GM19043 (cell line): ENCODE results near the gene TMEM204.

Source experiments
- ATAC-seq: cut with Tn5 transposase; IDR thresholded peaks from one replicate; pipeline ENCODE4 v1.9.1; 2021; ENCODE audit warnings: low read depth; ENCODE audit not compliant: unreplicated experiment

The TMEM204 gene

DNA sequence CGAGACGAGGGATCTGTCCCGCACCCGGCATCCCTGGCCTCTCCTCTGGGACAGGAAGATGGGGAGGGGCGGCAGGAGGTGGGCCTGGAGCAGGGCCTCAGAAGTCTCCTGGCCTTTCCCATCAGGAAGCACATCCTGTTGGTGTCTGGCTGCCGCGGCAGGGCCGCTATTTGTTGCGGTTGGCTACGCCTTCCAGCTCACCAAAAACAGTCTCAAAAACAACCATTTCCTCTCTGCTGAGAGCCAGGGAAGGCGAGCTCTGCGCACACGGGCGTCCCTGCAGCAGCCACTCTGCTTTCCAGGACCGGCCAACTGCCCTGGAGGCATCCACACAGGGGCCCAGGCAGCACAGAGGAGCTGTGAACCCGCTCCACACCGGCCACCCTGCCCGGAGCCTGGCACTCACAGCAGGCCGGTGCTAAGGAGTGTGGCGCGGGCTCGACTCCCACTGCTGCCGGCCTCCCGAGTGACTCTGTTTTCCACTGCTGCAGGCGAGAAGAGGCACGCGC is at the start of gene TMEM204:
Gene TMEM204 (plus strand): TSS at position 224 of the 509 bp plus-strand sequence. CDS start 610 bp downstream, outside the sequence.
- ATAC-seq = no peak

DNA sequence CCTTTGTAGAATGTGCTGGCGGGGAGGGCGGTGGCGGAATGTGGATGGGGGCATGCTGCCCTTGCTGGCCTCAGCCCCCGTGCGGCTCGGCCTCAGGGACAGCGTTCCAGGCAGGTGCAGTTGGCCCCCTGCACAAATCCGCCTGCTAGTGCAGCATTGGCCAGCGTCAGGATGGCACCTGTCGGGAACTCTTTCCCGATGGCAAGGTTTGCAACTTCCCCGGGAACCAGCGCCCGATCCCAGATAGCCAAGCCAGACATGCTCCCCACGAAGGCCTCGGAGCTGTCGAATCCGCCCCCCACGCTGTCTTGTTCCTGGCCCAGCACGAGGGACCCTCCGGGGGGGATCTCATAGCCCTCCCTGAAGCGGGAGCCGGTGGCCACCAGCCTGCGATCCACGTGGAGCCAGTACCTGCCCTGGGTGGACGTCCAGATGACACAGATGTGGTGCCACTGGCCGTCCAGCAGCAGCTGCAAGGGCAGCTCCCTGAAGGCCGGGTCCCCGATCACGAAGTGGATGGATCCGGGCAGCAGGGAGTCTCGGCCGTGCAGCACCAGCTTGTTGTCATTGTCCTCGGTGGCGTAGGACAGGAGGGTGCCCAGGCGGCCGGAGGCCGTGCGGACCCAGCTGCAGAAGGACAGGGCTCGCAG is 47.5 kb upstream of the TMEM204 start:
- no peak for ATAC-seq

DNA sequence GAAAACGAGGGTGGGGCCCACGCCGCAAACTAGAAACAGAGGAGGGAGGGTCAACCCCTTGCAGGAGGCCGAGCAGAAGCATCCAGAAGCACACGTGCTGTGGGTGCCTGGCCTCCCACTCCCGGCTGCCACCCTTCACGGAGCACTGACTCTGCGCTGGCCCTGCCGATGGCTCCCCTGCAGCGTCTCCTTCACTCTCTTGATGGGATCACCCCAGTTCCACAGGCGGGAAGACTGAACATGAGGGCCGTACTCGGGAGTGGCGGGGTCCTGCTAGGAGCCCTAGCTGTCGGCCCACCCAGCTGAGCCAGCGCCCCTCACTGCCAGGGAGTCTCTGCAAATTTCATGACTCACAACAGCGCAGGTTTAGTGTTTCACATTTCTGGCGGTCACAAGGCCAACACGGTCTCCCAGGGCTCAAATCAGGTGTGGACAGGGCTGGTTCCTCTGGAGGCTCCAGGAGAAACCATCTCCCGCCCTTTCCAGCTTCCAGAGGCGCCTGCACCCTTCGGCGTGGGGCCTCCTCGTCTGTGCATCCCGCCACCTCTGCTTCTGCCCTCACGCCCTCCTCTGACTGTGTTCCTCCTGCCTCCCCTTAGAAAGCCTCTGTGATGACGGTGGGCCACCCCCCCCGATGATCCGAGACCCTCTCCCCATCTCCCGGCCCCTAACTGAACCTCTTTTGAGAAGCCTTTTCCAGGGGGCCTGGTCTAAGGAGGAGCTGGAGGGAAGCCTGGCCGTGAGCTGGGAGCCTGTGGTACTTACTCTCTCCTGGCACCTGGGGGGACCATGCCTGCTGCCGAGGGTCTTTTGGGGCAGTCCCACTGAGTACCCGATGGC is 46.7 kb upstream of the TMEM204 start:
- no peak for ATAC-seq

DNA sequence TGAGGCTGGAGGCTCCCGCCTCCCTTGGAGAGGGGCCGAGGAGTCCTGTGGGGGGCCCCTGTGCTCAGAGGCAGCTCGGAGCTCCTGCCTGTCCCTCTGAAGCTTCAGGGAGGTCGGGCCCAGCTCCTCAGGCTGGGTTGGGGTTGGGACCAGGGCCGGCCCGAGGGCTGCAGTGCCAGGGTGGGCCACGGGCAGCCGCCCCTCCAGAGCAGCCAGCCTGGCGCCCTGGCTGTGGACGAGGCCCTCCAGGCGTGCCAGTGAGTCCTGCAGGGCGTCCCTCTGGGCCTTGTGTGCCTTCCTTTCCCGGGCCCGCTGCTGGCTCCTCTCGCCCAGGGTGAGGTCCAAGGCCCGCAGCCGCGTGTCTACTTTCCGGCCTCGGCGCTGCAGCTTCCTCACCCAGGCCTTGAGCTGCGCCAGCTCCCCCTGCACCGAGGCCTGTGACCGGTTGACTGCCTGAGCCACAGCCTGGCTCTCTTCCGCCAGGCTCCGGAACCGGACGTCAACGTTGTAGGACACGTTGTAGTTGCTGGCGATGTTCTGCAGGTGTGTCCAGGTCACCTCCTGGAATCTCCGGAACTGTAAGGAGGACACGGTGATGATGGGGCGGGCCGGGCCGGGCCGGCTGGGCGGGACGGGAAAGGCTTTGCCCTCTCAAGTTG is 45.9 kb upstream of the TMEM204 start:
- no peak for ATAC-seq

DNA sequence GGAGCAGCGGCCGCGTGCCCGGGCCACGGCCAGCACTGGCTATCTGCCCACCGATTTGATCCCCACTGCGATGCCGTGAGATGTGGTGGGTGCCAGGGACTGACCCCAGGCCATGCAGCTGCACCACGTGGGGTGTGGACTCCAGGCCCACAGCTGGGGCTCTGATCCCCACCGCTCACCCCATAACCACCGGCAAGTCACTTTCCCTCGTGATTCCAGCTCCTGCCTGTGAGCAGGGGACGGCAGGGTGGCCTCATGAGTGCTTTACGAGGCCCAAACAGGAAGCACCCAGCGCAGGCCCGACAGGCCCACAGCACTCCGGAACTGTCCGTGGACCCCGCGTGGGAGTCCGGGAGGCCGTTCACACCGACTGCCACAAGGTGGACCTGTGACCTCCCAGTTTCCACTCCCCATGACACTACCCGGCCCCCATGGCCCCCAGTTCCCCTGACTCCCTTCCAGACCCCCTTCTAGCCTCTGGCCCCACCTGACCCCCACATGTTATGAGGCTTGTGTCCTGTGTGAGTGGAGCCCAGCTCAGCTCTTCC is 45.3 kb upstream of the TMEM204 start:
- ATAC-seq = no peak

DNA sequence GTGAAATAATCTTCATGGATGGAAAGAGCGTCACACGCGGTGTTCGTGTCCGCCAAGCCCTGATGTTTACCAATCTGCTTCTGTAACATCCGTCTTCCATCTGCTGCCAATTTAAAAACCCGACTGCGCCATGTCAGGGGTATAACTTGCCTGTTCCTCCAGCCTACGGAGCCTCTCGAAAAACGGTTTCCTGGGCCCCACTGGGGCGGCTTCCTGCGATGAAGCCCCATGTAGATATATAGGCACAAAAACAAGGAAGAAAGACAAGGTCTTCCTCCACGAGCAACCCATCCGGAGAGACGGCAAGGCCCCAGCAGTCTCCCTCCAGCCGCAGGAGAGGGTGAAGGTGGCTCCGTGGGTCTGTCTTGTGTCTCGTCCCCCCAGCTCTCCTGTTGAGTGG is 44.8 kb upstream of the TMEM204 start, which contains the start of gene PTX4:
Gene PTX4 (minus strand): TSS at position 326 of the 400 bp plus-strand sequence. CDS start 35 bp downstream, at position 291.
- no peak for ATAC-seq

DNA sequence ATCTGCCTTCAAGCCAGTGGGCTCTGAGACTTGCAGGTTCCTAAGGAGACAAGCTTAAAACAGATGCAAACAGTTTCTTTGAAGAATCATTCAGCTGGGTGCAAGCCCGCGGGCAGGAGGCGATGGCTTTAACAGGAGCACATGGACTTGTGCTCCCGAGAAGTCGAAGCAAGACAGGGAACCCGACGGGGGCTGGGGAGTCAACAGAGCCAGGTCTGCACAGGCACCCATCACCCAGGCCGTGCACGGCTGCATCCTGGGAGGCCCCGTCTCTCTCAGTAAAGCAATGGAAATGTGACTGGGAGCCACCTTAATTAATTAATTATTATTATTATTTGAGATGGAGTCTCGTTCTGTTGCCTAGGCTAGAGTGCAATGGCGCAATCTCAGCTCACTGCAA is 44.4 kb upstream of the TMEM204 start:
- no peak for ATAC-seq

DNA sequence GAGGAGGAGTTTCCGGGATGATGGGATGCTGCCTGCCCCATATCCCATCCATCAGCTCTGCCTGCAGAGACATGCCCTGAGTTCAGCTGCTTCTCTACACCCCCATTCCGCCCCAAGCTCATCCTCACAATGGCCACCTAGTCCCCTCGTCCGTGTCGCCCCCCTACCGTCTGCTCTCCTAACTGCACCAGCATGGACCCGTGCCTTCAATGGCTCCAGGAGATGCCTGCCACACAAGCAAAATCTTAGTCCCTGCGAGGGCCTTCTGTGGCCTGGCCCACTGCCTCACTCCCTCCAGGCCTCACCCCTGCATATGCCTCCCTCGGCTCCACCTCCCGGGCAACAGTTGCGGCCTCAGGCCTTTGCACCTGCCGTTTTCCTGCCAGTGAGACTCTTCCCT is 42.1 kb upstream of the TMEM204 start:
- ATAC-seq = no peak

DNA sequence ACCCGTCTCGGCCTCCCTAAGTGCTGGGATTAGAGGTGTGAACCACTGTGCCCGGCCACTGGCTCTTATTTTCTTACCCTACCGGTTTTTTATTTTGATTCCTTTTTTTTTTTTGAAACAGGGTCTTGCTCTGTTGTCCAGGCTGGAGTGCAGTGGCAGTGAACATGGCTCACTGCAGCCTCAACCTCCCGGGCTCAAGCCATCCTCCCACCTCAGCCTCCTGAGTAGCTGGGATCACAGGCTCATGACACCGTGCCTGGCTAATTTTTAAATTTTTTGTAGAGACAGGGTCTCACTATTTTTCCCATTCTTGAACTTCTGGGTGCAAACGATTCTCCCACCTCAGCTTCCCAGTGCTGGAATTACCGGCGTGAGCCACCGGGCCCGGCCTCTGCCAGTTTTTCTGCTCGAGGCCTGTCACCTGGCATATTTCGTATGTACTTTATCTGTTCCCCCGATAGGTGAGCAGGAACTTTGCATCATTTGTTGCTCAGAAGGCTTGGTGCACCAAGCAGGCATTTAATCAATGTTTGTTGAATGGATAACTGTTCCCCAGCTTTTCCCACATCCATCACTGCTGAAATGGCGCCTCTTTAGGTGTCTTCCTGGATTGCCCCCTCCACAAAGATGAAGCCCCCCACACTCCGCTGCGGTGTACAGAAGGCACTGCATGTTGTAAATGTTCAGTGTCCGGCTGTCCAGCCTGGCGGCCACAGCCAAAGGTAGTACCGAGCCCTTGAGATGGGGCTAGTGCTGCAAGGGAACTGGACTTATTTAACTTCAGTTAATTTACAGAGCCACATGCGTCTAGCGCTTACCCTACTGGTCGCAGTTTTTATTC is 41.2 kb upstream of the TMEM204 start:
- no peak for ATAC-seq

DNA sequence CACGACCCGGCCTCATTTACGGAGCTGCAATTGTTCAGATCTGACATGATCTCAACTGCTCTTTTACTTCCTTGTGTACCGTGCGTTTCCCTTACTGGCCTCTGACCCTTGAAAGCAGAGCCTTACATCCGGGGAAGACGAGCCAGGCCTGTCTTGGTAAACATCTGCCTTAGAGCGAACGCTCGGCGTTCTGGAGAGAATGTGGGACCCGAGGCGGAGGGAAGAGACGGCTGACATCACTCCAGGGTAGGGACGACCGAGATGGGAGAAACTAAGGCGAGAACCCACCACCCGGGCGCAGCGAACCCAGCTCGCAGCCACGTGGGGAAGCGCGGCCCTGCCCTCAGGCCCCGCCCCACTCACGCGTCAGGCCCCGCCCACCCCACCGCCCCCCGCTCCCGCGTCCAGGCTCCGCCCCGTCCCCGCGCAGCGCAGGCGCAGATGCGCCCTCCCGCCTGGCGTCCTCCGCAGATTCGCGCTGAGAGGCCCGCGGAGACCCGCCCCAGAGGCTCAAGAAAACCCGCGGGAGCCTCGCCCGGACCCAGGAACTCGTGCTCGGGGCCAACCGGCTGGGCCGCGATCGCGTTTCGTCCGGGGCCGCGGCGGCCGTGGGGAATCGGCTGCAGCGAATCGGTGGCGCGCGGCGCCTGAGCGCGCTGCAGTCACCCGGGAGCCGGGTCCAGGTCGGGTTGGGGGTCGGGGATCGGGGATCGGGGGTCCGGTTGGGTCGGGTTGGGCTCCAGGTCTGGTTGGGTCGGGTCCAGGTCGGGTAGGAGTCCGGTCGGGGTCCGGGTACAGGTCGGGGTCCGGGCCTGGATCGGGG is 40.3 kb upstream of the TMEM204 start, which contains the start of gene TELO2:
Gene TELO2 (plus strand): TSS at position 438 of the 823 bp plus-strand sequence. CDS start 922 bp downstream, outside the sequence.
- no peak for ATAC-seq

DNA sequence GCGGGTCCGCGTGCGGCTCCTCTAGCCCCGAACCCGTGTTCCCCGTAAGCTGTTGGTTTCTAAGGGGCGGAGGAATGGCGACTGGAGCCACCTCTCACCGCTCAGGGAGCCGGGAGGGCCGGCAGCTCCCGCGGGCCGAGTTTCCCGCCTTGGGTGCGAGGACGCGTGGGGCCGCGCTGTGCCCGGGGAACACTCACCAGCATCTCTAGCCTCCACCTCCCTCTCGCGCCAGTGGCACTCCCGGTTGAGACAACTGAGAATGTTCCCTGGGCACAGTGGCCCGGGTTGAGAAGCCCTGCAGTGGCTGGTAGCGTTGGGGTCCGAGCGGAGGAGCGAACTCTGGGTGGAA is 39.7 kb upstream of the TMEM204 start:
- no peak for ATAC-seq

DNA sequence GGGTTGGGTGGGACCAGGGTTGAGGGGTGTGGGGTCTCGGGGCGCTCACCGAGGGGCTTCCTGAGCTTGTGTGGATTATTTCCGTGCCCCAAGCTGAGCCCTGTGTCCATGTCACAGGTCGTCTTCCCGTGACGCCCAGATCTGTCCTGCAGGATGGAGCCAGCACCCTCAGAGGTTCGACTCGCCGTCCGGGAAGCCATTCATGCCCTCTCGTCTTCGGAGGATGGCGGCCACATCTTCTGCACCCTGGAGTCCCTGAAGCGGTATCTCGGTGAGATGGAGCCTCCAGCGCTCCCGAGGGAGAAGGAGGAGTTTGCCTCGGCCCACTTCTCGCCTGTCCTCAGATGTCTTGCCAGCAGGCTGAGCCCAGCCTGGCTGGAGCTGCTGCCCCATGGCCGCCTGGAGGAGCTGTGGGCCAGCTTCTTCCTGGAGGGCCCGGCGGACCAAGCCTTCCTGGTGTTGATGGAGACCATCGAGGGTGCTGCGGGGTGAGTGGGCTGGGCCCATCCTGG is 39.3 kb upstream of the TMEM204 start:
- ATAC-seq = no peak

DNA sequence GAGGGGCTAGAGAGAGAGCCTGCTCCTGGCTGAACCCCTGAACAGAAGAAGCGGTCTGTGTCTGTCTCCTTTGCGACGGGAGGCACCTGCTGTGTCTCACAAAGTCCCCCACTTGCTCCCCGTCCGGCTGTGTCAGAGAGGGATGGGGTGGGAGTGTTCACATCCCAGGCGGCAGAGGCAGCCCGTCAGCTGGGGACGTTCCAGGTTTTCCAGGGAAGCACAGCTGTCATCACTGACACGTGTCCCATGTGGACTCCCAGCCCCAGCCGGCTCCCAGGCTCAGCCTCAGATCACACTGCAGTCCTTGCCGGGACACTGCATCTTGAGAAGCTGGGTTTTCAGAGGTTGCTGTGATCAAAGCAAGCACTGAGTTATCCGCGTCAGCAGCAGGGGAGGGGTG is 38.8 kb upstream of the TMEM204 start:
- ATAC-seq = no peak

DNA sequence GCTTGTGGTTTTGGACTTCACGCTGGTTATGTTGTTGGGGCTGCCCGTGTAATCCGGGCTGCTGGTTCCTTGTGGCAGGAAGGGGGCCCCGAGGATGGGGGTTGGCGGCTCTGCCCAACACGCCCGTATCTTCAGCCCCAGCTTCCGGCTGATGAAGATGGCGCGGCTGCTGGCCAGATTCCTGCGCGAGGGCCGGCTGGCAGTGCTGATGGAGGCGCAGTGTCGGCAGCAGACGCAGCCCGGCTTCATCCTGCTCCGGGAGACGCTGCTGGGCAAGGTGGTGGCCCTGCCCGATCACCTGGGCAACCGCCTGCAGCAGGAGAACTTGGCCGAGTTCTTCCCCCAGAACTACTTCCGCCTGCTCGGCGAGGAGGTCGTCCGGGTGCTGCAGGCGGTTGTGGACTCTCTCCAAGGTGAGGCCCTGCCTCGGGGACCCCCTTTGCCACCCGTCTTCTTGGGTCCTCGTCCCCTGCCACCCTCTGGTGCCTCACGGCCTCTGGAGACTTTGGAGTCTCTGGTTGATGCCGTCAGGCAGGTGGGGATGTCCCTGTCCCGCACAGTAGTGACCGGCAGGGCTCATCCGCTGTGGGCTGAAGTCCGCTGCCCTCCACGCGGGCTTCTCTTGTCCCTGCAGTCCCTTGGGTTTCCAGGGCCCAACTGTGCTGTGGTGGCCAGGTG is 38.1 kb upstream of the TMEM204 start:
- no peak for ATAC-seq

DNA sequence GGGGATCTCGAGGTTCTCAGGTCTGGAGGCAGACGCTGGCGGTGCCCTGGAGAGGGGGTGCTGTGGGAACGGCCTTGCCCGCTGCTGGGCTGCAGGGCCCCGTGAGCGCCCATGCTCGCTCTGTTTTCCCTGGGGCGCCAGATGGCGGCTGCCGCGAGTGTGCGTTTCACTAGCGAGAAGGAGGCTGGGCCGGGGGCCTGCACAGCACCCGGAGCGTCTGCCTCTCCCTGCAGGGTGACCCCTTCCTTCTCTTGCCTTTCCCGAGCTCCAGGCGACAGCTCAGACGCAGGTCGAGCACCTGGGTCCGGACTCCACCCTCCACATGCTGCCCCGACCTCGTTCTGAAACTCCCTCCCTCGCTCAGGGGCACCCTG is 37.6 kb upstream of the TMEM204 start:
- ATAC-seq = no peak

DNA sequence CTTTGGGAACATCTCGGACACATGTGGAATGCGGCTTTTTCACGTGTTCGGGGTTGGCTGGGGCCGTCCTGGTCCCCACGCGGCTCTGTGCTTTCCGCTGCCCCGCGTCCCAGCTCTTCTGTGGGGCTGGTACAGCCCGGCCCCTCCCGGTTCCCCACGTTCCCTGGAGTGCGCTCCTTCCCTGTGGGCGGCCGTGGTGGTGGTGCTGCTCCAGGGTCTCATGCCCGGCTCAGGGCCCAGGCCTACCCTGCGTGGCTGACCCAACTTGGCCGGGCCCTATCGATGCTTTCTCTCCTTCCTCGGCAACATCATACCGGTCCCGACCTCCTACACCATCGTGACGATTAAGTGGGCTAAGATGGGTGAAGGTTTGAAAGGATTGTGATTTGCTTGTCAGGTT is 37.0 kb upstream of the TMEM204 start:
- ATAC-seq = no peak

DNA sequence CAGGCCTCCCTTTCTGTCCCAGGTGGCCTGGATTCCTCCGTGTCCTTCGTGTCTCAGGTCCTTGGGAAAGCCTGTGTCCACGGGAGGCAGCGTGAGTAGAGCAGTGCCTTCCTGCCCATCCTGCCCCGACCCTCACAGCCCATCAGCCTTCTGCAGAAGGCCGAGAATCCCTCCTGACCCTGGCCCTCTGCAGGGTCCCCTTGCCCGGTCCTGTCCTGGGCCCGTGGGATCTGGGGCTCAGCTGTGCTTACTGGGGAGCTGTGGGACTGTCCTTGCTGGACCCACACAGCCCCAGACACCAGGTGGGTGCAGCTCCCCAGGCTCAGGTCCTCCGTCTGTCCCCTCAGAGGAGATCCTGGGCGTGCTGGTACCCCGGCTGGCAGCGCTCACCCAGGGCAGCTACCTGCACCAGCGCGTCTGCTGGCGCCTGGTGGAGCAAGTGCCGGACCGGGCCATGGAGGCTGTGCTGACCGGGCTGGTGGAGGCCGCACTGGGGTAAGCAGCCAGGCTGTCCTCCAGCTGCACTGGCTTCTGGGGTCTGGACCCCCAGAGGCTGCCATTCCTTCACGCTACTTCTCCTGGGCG is 36.4 kb upstream of the TMEM204 start:
- no peak for ATAC-seq
